PC-9 (cell line): Measurements from ENCODE around the gene SLMAP.

ENCODE experiments used
- CTCF ChIP-seq: fragments of 200-600 bp; sonication (generic); conservative IDR thresholded peaks from 2 replicates; pipeline ENCODE4 v1.6.1; 2017; ENCODE audit warnings: mixed run types, antibody characterized with exemption, mild to moderate bottlenecking, moderate library complexity
- EZH2 ChIP-seq: fragments of 200-600 bp; sonication (generic); IDR thresholded peaks from 2 replicates; pipeline ENCODE4 v1.8.0; 2017; ENCODE audit warnings: antibody characterized with exemption, low read depth

- no peak for TF ChIP-seq CTCF
- no peak for TF ChIP-seq EZH2
Observed at GRCh38 chr3:57927166-57927565, 171.1 kb downstream of the SLMAP start.
